Glutamatergic neuron (in vitro differentiated cells): Measurements from ENCODE around the gene GHRL. TPM values are rescaled to one million over a fixed set of nuclear protein-coding genes. Genes with fewer than 3 reads are reported as not detected.

Experiments
- DNase-seq: peaks from one replicate; pipeline ENCODE4 v3.0.0; 2022
- H3K27ac Mint-ChIP-seq: one replicate; pipeline ENCODE4 v1.8.0; 2020; ENCODE audit warnings: mild to moderate bottlenecking, mixed read lengths, inconsistent platforms; ENCODE audit not compliant: unreplicated experiment
- H3K27me3 Mint-ChIP-seq: one replicate; pipeline ENCODE4 v1.8.0; 2020; ENCODE audit warnings: mild to moderate bottlenecking, moderate library complexity, mixed read lengths, inconsistent platforms; ENCODE audit not compliant: unreplicated experiment
- H3K36me3 Mint-ChIP-seq: one replicate; pipeline ENCODE4 v1.8.0; 2020; ENCODE audit warnings: mild to moderate bottlenecking, mixed read lengths, inconsistent platforms; ENCODE audit not compliant: unreplicated experiment
- H3K4me1 Mint-ChIP-seq: one replicate; pipeline ENCODE4 v1.8.0; 2020; ENCODE audit warnings: mild to moderate bottlenecking, low read depth, mixed read lengths, inconsistent platforms; ENCODE audit not compliant: unreplicated experiment
- H3K4me3 Mint-ChIP-seq: one replicate; pipeline ENCODE4 v1.8.0; 2020; ENCODE audit warnings: mild to moderate bottlenecking, mixed read lengths, inconsistent platforms; ENCODE audit not compliant: unreplicated experiment
- H3K9me3 Mint-ChIP-seq: one replicate; pipeline ENCODE4 v1.8.0; 2020; ENCODE audit warnings: mild to moderate bottlenecking, moderate library complexity, mixed read lengths, inconsistent platforms; ENCODE audit not compliant: unreplicated experiment
- total RNA-seq: library from RNA; stranded (reverse); fragmentation: NEBNext Ultra II Directional; extraction: Animal tissue kit (Norgen Biotek cat#: 25700); gene quantifications from one replicate; pipeline ENCODE4 v1.2.1, GENCODE V29; 2021; ENCODE audit not compliant: unreplicated experiment
- TF ChIP-seq, protein P1 (sequence below): fragments of 200-600 bp; sonication (generic); IDR thresholded peaks from one replicate; pipeline ENCODE4 v1.5.0; 2021; ENCODE audit not compliant: partially characterized antibody, unreplicated experiment

The GHRL gene
- total RNA-seq, 1 donor from 2014 or later = 0.64 TPM

DNA sequence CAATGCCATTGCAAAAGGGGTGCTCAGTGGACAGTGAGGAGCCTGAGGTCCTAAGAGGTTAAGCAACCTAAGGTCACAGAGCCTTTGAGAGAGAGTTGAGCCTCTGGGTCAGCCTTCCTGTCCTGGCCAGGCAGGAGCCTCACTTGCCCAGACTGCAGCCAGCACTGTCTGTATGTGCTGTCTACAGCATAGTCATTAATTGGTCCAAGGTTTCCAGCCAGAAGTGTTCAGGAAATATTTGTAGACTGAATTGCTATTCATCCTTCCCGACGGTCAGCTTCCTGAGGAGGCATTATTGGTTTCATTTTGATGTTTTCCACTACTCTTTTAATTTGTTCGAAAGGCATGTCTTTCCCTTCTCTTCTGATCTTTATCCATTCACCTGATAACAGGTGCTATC is 20.1 kb upstream of the GHRL start:
- no peaks in the 10 kb centered on the region for H3K27me3 Mint-ChIP-seq
- no peaks in the 10 kb centered on the region for H3K4me1 Mint-ChIP-seq
- H3K27ac Mint-ChIP-seq = no peak overlapping the region
- TF ChIP-seq, protein P1, sequence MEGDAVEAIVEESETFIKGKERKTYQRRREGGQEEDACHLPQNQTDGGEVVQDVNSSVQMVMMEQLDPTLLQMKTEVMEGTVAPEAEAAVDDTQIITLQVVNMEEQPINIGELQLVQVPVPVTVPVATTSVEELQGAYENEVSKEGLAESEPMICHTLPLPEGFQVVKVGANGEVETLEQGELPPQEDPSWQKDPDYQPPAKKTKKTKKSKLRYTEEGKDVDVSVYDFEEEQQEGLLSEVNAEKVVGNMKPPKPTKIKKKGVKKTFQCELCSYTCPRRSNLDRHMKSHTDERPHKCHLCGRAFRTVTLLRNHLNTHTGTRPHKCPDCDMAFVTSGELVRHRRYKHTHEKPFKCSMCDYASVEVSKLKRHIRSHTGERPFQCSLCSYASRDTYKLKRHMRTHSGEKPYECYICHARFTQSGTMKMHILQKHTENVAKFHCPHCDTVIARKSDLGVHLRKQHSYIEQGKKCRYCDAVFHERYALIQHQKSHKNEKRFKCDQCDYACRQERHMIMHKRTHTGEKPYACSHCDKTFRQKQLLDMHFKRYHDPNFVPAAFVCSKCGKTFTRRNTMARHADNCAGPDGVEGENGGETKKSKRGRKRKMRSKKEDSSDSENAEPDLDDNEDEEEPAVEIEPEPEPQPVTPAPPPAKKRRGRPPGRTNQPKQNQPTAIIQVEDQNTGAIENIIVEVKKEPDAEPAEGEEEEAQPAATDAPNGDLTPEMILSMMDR = no peak
- DNase-seq = no peak
- no peak overlapping the region for H3K4me3 Mint-ChIP-seq
- H3K36me3 Mint-ChIP-seq = no peaks in the 10 kb centered on the region
- H3K9me3 Mint-ChIP-seq = no peaks in the 10 kb centered on the region

DNA sequence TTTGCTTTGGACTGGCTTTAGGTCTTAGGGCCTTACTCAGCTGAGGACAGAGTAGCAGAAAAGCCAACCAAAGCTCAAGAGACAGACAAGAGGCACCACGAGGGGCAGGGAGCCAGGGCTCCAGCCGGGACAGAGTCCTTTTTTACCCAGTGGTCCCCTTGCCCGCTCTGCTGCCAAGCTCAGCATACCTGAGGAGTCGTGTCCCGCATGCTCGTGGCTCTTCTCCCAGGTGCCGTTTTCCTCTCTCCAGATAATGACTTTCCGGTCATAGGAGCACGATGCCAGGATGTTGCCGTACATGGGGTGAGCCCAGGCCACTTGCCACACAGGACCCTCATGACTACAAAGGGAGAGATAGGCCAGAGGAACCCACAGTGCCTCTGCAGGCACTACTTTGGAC is 19.6 kb upstream of the GHRL start:
- TF ChIP-seq, protein P1 = no peak
- Mint-ChIP-seq H3K9me3 (no peaks in the 10 kb centered on the region), H3K27ac (no peak overlapping the region), H3K36me3 (no peaks in the 10 kb centered on the region), H3K4me3 (no peak overlapping the region), H3K4me1 (no peaks in the 10 kb centered on the region), H3K27me3 (no peaks in the 10 kb centered on the region)
- DNase-seq = no peak

DNA sequence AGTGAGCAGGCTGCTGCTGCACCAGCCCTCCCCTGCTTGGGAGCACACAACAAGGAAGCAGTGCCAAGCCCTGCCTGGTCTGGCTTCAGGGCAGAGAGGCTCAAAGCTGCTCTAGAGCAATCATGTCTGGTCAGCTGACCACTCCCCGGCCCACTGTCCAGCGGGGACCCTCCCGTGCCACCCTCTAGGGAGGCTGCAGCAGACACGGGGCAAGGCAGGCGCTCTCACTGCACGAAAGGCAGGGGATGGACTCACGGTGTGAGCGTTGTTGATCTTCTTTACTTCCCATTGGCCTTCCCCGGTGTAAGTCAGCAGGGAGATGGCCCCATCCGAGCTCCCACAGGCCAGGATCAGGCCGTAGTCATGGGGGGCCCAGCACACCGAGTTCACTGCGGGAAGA is 19.0 kb upstream of the GHRL start:
- Mint-ChIP-seq H3K27ac (no peak overlapping the region), H3K27me3 (no peaks in the 10 kb centered on the region), H3K9me3 (no peaks in the 10 kb centered on the region), H3K36me3 (no peaks in the 10 kb centered on the region), H3K4me3 (no peak overlapping the region), H3K4me1 (no peaks in the 10 kb centered on the region)
- no peak for DNase-seq
- TF ChIP-seq, protein P1 = no peak

DNA sequence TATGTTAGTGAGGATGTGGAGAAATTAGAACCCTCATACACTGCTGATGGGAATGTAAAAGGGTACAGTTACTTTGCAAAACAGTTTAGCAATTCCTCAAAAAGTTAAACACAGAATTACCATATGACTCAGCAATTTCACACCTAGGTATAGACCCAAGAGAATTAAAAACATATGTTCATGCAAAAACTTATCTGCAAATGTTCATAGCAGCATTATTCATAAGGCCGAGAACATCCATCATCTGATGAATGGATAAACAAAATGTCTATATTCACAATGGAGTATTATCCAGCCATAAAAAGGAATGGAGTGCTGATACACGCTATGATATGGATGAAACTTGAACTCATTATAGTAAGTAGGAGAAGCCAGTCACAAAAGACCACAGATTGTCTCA is 17.8 kb upstream of the GHRL start:
- H3K9me3 Mint-ChIP-seq = no peaks in the 10 kb centered on the region
- H3K27me3 Mint-ChIP-seq = no peaks in the 10 kb centered on the region
- DNase-seq = no peak
- TF ChIP-seq, protein P1 = no peak
- H3K4me1 Mint-ChIP-seq = no peaks in the 10 kb centered on the region
- H3K4me3 Mint-ChIP-seq = no peak overlapping the region
- no peak overlapping the region for H3K27ac Mint-ChIP-seq
- no peaks in the 10 kb centered on the region for H3K36me3 Mint-ChIP-seq

DNA sequence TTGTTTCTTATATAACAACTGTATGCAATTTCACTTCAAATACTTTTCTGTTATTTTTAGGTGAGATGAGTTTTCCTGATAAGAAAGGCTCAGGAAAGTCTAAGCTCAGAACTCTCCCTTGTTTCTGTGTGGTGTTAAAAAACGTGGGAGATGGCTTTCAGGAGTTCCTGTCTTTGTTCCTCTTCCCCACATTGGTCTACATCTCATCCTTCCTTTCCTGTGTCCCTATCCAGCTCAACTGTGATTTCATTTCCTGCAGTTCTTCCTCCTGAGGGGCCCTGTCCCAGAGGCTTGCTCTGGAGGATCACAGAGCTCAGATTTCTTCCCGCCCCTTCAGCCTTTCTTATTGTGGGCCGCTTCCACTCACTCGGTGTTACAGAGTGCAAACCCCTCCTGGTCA is 17.0 kb upstream of the GHRL start:
- Mint-ChIP-seq H3K4me1 (no peaks in the 10 kb centered on the region), H3K36me3 (no peaks in the 10 kb centered on the region), H3K27me3 (no peaks in the 10 kb centered on the region), H3K27ac (no peak overlapping the region), H3K4me3 (no peak overlapping the region), H3K9me3 (no peaks in the 10 kb centered on the region)
- TF ChIP-seq, protein P1 = no peak
- DNase-seq = no peak
